Endothelial cell of umbilical vein (primary cell): ENCODE results near the gene STIM1. TPM values are rescaled to one million over a fixed set of nuclear protein-coding genes. Genes with fewer than 3 reads are reported as not detected.

ENCODE experiments used
- BruUV-seq: library from RNA; stranded (reverse); fragments of 400-500 nt; replicated peaks from 2 replicates; lab custom pipeline; 2021; lab: Mats Ljungman, UMichigan
- CTCF ChIA-PET: fragments of 300-600, 350-600 bp; sonication (Branson Sonifier 250); formaldehyde crosslinking; loops from one replicate; lab custom pipeline; 2021; ENCODE audit warnings: antibody characterized with exemption, inconsistent platforms; lab: Charles Lee
- POLR2A ChIA-PET: fragments of 300-600, 350-600 bp; sonication (Branson Sonifier 250); formaldehyde crosslinking; loops from one replicate; lab custom pipeline; 2021; ENCODE audit warnings: antibody characterized with exemption, inconsistent platforms; lab: Charles Lee
- DNase-seq: peaks from one replicate; pipeline ENCODE4 v3.0.0-alpha.2; 2011; ENCODE audit warnings: low read depth, low spot score
- FAIRE-seq: peaks from 2 replicates; lab custom pipeline; 2011; peaks lifted over from hg19 to GRCh38; lab: Jason Lieb, UNC
- H2AFZ ChIP-seq: 2 replicates; pipeline ENCODE4 v1.6.0; 2012; ENCODE audit warnings: low read depth, low read length, control low read depth, inconsistent platforms
- H3K27ac ChIP-seq: 2 replicates; pipeline ENCODE4 v1.5.1; 2011; ENCODE audit warnings: low read depth, mild to moderate bottlenecking, control low read depth, low read length, moderate library complexity; ENCODE audit not compliant: insufficient read depth
- H3K27me3 ChIP-seq, 2 experiments: 2 replicates each; pipeline versions ENCODE4 v1.6.0 to v1.6.1; 2011; ENCODE audit warnings: low read length in 2 of 2, mixed read lengths in 1 of 2; ENCODE audit not compliant: control insufficient read depth in 2 of 2, insufficient read depth in 2 of 2
- H3K36me3 ChIP-seq, 2 experiments: 2 replicates in 1 of 2; 3 replicates in 1 of 2; pipeline ENCODE4 v1.5.1; 2011; ENCODE audit warnings: low read length in 2 of 2, mild to moderate bottlenecking in 1 of 2, moderate library complexity in 1 of 2; ENCODE audit not compliant: control insufficient read depth in 2 of 2, insufficient read depth in 2 of 2; ENCODE audit errors: extremely low read depth in 1 of 2
- H3K4me1 ChIP-seq: 3 replicates; pipeline ENCODE4 v1.5.1; 2011; ENCODE audit warnings: mild to moderate bottlenecking, low read length; ENCODE audit not compliant: control insufficient read depth, insufficient read depth; ENCODE audit errors: extremely low read depth
- H3K4me2 ChIP-seq: 2 replicates; pipeline ENCODE4 v1.6.1; 2011; ENCODE audit warnings: low read length, control low read depth, mixed read lengths; ENCODE audit not compliant: insufficient read depth
- H3K4me3 ChIP-seq, 3 experiments: fragments of 200-600 bp in 1 of 3; sonication (generic), shearing (Covaris generic) in 1 of 3; replicated peaks in 1 of 3; 2 replicates each; pipeline ENCODE4 v1.5.1; 2011 to 2016; ENCODE audit warnings: control low read depth in 3 of 3, low read length in 3 of 3, mild to moderate bottlenecking in 2 of 3, inconsistent platforms in 1 of 3, low read depth in 1 of 3, moderate library complexity in 1 of 3; ENCODE audit not compliant: insufficient read depth in 1 of 3
- H3K79me2 ChIP-seq: 2 replicates; pipeline ENCODE4 v1.6.0; 2012; ENCODE audit warnings: low read length, inconsistent platforms; ENCODE audit not compliant: control insufficient read depth, insufficient read depth
- H3K9ac ChIP-seq: replicated peaks from 2 replicates; pipeline ENCODE3; 2011; ENCODE audit warnings: low read length, control low read depth; ENCODE audit not compliant: insufficient read depth; ENCODE audit errors: extremely low read depth
- H3K9me1 ChIP-seq: replicated peaks from 3 replicates; pipeline ENCODE4 v1.6.0; 2011; ENCODE audit warnings: mild to moderate bottlenecking, low read length; ENCODE audit not compliant: control insufficient read depth, insufficient read depth; ENCODE audit errors: extremely low read depth
- H3K9me3 ChIP-seq: replicated peaks from 2 replicates; pipeline ENCODE4 v1.5.1; 2012; ENCODE audit warnings: low read length, inconsistent platforms; ENCODE audit not compliant: control insufficient read depth, insufficient read depth
- H4K20me1 ChIP-seq: replicated peaks from 2 replicates; pipeline ENCODE3; 2011; ENCODE audit warnings: mild to moderate bottlenecking, low read length; ENCODE audit not compliant: control insufficient read depth, insufficient read depth; ENCODE audit errors: extremely low read depth
- CTCF ChIP-seq, 2 donors: IDR thresholded peaks; 1 replicate in 1 of 2; 2 replicates in 1 of 2; pipeline ENCODE4 v1.5.1; 2011; ENCODE audit warnings: low read length in 2 of 2, mild to moderate bottlenecking in 2 of 2, moderate library complexity in 2 of 2, control low read depth in 1 of 2, inconsistent platforms in 1 of 2, low read depth in 1 of 2; ENCODE audit not compliant: insufficient read depth in 1 of 2; ENCODE audit errors: extremely low read depth in 1 of 2
- EZH2 ChIP-seq: IDR thresholded peaks from 2 replicates; pipeline ENCODE4 v1.6.1; 2012; ENCODE audit warnings: borderline replicate concordance, low read depth, mild to moderate bottlenecking, moderate library complexity, low read length, inconsistent platforms; ENCODE audit not compliant: severe bottlenecking
- FOS ChIP-seq: IDR thresholded peaks from 2 replicates; pipeline ENCODE4 v1.6.1; 2011; ENCODE audit warnings: mild to moderate bottlenecking, low read length, moderate library complexity, borderline replicate concordance; ENCODE audit not compliant: insufficient read depth
- GATA2 ChIP-seq: IDR thresholded peaks from 2 replicates; pipeline ENCODE4 v1.7.0; 2011; ENCODE audit warnings: low read depth, mild to moderate bottlenecking, moderate library complexity, mixed read lengths, low read length; ENCODE audit not compliant: insufficient read length, insufficient read depth
- JUN ChIP-seq: IDR thresholded peaks from 2 replicates; pipeline ENCODE4 v1.6.1; 2011; ENCODE audit warnings: borderline replicate concordance, low read depth; ENCODE audit not compliant: insufficient read length, insufficient read depth
- MYC ChIP-seq: IDR thresholded peaks from one replicate; pipeline ENCODE4 v1.6.1; 2011; ENCODE audit warnings: mild to moderate bottlenecking, low read depth, low read length
- POLR2A ChIP-seq: IDR thresholded peaks from 2 replicates; pipeline ENCODE4 v1.6.1; 2012; ENCODE audit warnings: low read depth, mild to moderate bottlenecking, control low read depth, low read length
- POLR2AphosphoS5 ChIP-seq: IDR thresholded peaks from 2 replicates; pipeline ENCODE4 v1.6.1; 2012; ENCODE audit warnings: low read depth, mild to moderate bottlenecking, control low read depth, low read length, moderate library complexity; ENCODE audit not compliant: insufficient read depth
- dilution Hi-C: fragments of 300-500 bp; cut with MboI; formaldehyde crosslinking; loops from one replicate; pipeline ENCODE4 v1.15.0; 2019; ENCODE audit warnings: low sequenced_read_pairs; ENCODE audit not compliant: extremely low pct_ligation_motif_present
- intact Hi-C: fragments of 100-400 bp; cut with micrococcal nuclease; formaldehyde crosslinking; loops from one replicate; pipeline ENCODE4 v1.10.0; 2022
- polyA plus RNA-seq, 4 experiments: library from polyadenylated mRNA; depleted of rRNA in 3 of 4; stranded (reverse) in 3 of 4; unstranded in 1 of 4; fragments of >200 nt; gene quantifications; 2 replicates each; pipeline versions ENCODE4 v1.2.1 to v1.2.3, GENCODE V29; 2011 to 2012; ENCODE audit warnings: missing spikeins in 1 of 4
- total RNA-seq: library from RNA; stranded (reverse); gene quantifications from 2 replicates; pipeline ENCODE4 v1.2.3, GENCODE V29; 2021
- TF ChIP-seq, protein P1 (sequence below): IDR thresholded peaks from 2 replicates; pipeline ENCODE4 v1.6.1; 2011; ENCODE audit not compliant: insufficient read depth, insufficient read length

The STIM1 gene
- total and polyA plus RNA-seq, 2 donors (not counting 3 experiments of a cell fraction or from before 2014, with no cell fraction given) = 32.7 to 33.4 TPM

DNA sequence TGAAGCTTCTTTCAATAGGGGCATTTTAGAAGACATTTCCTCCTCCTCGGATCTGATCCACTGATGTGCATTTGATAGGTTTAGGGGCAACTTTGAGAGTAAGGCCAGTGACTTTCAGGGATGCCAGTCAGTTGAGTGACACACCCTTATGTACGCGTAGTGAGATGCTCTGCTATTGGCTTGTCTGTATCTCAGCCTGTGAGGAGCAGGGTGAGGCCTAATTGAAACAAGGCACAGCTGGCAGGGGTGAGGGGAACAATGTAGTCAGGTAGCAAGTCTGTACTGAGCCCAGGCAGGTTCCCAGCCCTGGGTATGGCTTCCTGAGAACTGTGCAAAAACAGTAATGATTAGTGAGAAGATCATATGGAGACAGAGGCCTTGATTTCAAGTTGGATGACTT lies 61.5 kb downstream of the STIM1 start:
- TF ChIP-seq, protein P1, sequence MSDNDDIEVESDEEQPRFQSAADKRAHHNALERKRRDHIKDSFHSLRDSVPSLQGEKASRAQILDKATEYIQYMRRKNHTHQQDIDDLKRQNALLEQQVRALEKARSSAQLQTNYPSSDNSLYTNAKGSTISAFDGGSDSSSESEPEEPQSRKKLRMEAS = no peak
- no peak for TF ChIP-seq EZH2
- no peak for TF ChIP-seq CTCF (IDR thresholded peaks at IDR 0.05; ENCODE audit: extremely low read depth in 1 of 2, insufficient read depth in 1 of 2, low read depth in 1 of 2, low read length in 2 of 2)
- TF ChIP-seq FOS = no peak
- TF ChIP-seq GATA2 = no peak
- TF ChIP-seq POLR2AphosphoS5 = no peak
- no peak for TF ChIP-seq JUN
- TF ChIP-seq MYC = no peak
- TF ChIP-seq POLR2A = no peak
- no peaks in the 10 kb centered on the region for H3K9me1 ChIP-seq
- ChIA-PET POLR2A (no interaction called here), CTCF (interaction anchor here (1.6 kb wide), 1 partner anchor 62 kb away, joined by 4 read pairs; the partner anchor contains the start of gene STIM1)
- H3K27ac ChIP-seq = no peak overlapping the region
- no peak overlapping the region for H3K4me2 ChIP-seq
- H3K4me3 ChIP-seq = no peak overlapping the region
- DNase-seq = no peak
- no peak overlapping the region for H3K9ac ChIP-seq
- peaks cover 3% of the 10 kb centered on the region for H3K4me1 ChIP-seq
- H2AFZ ChIP-seq = no peak overlapping the region
- no peak for FAIRE-seq
- H3K27me3 ChIP-seq = no peaks in the 10 kb centered on the region
- intact Hi-C loops (loop anchor here (5.0 kb wide), 1 partner anchor 60 kb away; the partner anchor contains the start of gene STIM1), dilution Hi-C loops (no loop called here)
- no peaks in the 10 kb centered on the region for H4K20me1 ChIP-seq
- H3K36me3 ChIP-seq = no peaks in the 10 kb centered on the region
- H3K9me3 ChIP-seq = no peaks in the 10 kb centered on the region
- BruUV-seq = no TSS peak
- H3K79me2 ChIP-seq = no peaks in the 10 kb centered on the region
